Mammary epithelial cell (primary cell): Measurements from ENCODE around the gene LAMP1.

ENCODE experiments used
- EZH2 ChIP-seq: IDR thresholded peaks from 2 replicates; pipeline ENCODE4 v1.6.1; 2012; ENCODE audit warnings: low read length, inconsistent platforms, borderline replicate concordance
- TF ChIP-seq, protein P1 (sequence below), 2 donors: IDR thresholded peaks in 1 of 2; conservative IDR thresholded peaks in 1 of 2; 2 replicates each; pipeline ENCODE4 v1.5.1; 2011 to 2012; ENCODE audit warnings: inconsistent platforms in 2 of 2, low read length in 2 of 2, mild to moderate bottlenecking in 2 of 2, control low read depth in 1 of 2, low read depth in 1 of 2; ENCODE audit not compliant: insufficient read depth in 1 of 2; ENCODE audit errors: extremely low read depth in 1 of 2

GRCh38 chr13:113345486-113345885 lies 48.4 kb downstream of the LAMP1 start:
- TF ChIP-seq, protein P1, sequence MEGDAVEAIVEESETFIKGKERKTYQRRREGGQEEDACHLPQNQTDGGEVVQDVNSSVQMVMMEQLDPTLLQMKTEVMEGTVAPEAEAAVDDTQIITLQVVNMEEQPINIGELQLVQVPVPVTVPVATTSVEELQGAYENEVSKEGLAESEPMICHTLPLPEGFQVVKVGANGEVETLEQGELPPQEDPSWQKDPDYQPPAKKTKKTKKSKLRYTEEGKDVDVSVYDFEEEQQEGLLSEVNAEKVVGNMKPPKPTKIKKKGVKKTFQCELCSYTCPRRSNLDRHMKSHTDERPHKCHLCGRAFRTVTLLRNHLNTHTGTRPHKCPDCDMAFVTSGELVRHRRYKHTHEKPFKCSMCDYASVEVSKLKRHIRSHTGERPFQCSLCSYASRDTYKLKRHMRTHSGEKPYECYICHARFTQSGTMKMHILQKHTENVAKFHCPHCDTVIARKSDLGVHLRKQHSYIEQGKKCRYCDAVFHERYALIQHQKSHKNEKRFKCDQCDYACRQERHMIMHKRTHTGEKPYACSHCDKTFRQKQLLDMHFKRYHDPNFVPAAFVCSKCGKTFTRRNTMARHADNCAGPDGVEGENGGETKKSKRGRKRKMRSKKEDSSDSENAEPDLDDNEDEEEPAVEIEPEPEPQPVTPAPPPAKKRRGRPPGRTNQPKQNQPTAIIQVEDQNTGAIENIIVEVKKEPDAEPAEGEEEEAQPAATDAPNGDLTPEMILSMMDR (conservative IDR thresholded peaks at IDR 0.05 in 1 of 2, IDR thresholded peaks at IDR 0.05 in 1 of 2; ENCODE audit: extremely low read depth in 1 of 2, insufficient read depth in 1 of 2, low read depth in 1 of 2, low read length in 2 of 2), result no peak
- TF ChIP-seq EZH2, result no peak
